Ectodermal cell (in vitro differentiated cells): Measurements from ENCODE around the gene PABPN1.

Experiments
- H3K27ac ChIP-seq: 2 replicates; pipeline ENCODE4 v1.7.0; 2013; ENCODE audit warnings: mild to moderate bottlenecking, low read depth, low read length; ENCODE audit not compliant: insufficient read depth, poor library complexity, severe bottlenecking
- H3K27me3 ChIP-seq: 2 replicates; pipeline ENCODE4 v1.7.0; 2013; ENCODE audit warnings: mild to moderate bottlenecking, low read length; ENCODE audit not compliant: insufficient read depth, control insufficient read depth, poor library complexity, severe bottlenecking
- H3K36me3 ChIP-seq: one replicate; pipeline ENCODE4 v1.7.0; 2013; ENCODE audit warnings: low read length; ENCODE audit not compliant: control insufficient read depth, insufficient read depth
- H3K4me1 ChIP-seq: one replicate; pipeline ENCODE4 v1.7.0; 2013; ENCODE audit warnings: low read length; ENCODE audit not compliant: control insufficient read depth, insufficient read depth
- H3K4me3 ChIP-seq: 2 replicates; pipeline ENCODE4 v1.7.0; 2013; ENCODE audit warnings: low read depth, low read length, control low read depth; ENCODE audit not compliant: insufficient read depth
- H3K9me3 ChIP-seq: 2 replicates; pipeline ENCODE4 v1.7.0; 2013; ENCODE audit warnings: mild to moderate bottlenecking, low read length, moderate library complexity; ENCODE audit not compliant: control insufficient read depth
- WGBS, 2 experiments: methylation state at CpG; one replicate each; pipeline ENCODE4 v1.1.7; 2013; ENCODE audit warnings: missing lambda C conversion rate in 2 of 2; 5-methylcytosine and 5-hydroxymethylcytosine counted together

PABPN1 gene

DNA sequence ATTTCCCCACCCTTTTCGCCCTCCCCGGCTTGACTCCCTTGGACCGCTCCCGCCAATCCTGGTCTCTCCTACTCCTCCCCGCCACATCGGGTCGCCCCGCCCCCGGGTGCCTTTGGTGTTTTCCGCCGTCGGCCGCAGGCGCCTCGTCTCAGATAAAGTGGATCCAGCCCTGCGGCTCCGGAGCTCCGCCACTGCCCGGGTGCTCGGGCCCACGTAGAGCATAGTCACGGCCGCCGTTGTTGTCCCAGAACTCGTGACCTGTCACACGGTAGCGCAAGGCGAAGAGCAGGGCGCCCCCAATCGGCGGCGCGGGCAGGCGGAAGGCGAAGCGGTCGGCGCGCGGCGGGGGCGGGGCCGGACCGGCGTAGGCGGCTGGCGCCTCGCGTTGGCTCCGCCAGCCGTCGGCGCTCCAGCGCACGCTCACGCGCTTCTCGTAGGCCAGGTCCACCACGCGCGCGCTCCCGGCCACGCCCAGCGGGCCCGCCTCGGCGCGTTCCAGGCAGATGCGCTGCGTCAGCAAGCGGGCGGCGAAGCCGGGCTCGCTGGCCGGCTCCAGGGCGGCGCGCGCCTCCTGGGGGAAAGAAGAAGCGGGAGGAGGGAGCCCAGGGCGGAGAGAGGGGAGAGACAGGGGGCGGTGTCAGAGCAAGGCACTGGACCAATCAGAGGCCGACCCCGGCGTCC, 19.8 kb upstream of the PABPN1 start:
- Histone ChIP-seq H3K36me3 (no peaks in the 10 kb centered on the region), H3K27me3 (peaks cover 15% of the 10 kb centered on the region), H3K27ac (peak overlapping the region; percentile 92), H3K9me3 (no peaks in the 10 kb centered on the region), H3K4me1 (peaks cover 15% of the 10 kb centered on the region), H3K4me3 (peak overlapping the region; percentile 71)
- WGBS, 2 experiments: 0% methylated on average over 87 of the region's 87 CpGs

GRCh38 chr14:23301969-23302289, 19.3 kb upstream of the PABPN1 start:
- Histone ChIP-seq H3K9me3 (no peaks in the 10 kb centered on the region), H3K27ac (peak overlapping the region; percentile 90), H3K36me3 (no peaks in the 10 kb centered on the region), H3K27me3 (peaks cover 15% of the 10 kb centered on the region), H3K4me1 (peaks cover 15% of the 10 kb centered on the region), H3K4me3 (peak overlapping the region; percentile 71)
- WGBS, 2 experiments: 1% methylated on average over 25 of the region's 25 CpGs

- Histone ChIP-seq H3K4me3 (peak within 1 kb of the TSS; percentile 71), H3K27ac (peak within 1 kb of the TSS; percentile 90), H3K27me3 (peaks cover 15% of the 10 kb centered on the region), H3K4me1 (peaks cover 20% of the 10 kb centered on the region), H3K36me3 (no peaks in the 10 kb centered on the region), H3K9me3 (no peaks in the 10 kb centered on the region)
- WGBS, 2 experiments: 4% methylated on average over 80 of the region's 81 CpGs
These were observed 18.7 kb upstream of the PABPN1 start, which contains the start of gene PPP1R3E for GRCh38 chr14:23302290-23303225. TSS of gene PPP1R3E (minus strand) at chr14:23302859. CDS start at chr14:23302576, 283 bp downstream.

DNA sequence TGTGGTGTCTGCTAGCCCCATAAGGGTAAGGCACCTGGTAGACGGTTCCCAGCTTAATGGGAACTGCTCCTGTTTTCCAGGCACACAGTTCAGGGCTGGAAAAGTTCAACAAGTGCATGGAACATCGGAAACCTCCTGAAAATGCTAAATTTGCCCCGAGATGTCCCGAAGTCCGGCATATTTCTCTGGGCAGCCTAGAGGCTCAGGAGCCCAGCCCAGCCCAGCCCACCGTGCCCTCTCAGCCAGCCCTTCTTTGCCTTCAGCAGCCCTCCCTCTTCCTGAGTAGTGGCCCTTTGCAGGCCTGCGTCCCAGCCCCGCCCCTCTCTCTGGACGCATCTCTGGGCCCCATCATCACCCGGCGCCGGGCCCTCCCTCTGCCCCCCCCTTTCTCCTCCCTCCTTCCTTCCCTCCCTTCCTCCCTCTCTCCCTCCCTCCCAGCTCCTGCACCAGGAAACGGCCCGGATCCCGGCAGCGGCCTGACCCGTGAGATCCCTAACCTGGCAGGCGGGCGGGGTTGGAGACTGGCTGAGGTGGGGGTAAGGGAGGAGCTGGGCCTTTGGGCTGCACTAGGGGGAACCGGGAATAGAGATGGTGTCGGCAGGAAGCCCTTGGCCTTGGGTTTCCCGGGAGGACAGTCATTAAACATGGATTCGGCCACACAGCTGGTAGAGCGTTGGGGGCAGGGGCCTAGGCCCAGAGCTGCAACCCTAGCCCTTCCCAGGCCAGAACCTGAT, 14.7 kb upstream of the PABPN1 start, which contains the start of gene BCL2L2:
Gene BCL2L2 (plus strand): TSS at position 422 of the 734 bp plus-strand sequence. CDS start 935 bp downstream, outside the sequence.
- H3K9me3 ChIP-seq: no peaks in the 10 kb centered on the region
- H3K36me3 ChIP-seq: peaks cover 4% of the 10 kb centered on the region
- H3K4me1 ChIP-seq: peaks cover 18% of the 10 kb centered on the region
- 1 to 2% methylated on average over 24 of the region's 24 CpGs for WGBS, 2 experiments
- peaks cover 15% of the 10 kb centered on the region for H3K27me3 ChIP-seq
- H3K27ac ChIP-seq: peak within 1 kb of the TSS; percentile 73
- H3K4me3 ChIP-seq: peak within 1 kb of the TSS; percentile 61

GRCh38 chr14:23307146-23307530, 14.1 kb upstream of the PABPN1 start:
- Histone ChIP-seq H3K4me3 (peak overlapping the region; percentile 61), H3K4me1 (peaks cover 18% of the 10 kb centered on the region), H3K27ac (peak overlapping the region; percentile 73), H3K9me3 (no peaks in the 10 kb centered on the region), H3K36me3 (peaks cover 4% of the 10 kb centered on the region), H3K27me3 (peaks cover 15% of the 10 kb centered on the region)
- 7 to 9% methylated on average over 3 of the region's 5 CpGs for WGBS, 2 experiments

GRCh38 chr14:23307687-23308644, 13.3 kb upstream of the PABPN1 start:
- peak overlapping the region; percentile 61 for H3K4me3 ChIP-seq
- 93% methylated on average over 22 of the region's 22 CpGs for WGBS, 2 experiments
- peaks cover 4% of the 10 kb centered on the region for H3K36me3 ChIP-seq
- peaks cover 18% of the 10 kb centered on the region for H3K4me1 ChIP-seq
- peaks cover 14% of the 10 kb centered on the region for H3K27me3 ChIP-seq
- no peaks in the 10 kb centered on the region for H3K9me3 ChIP-seq
- H3K27ac ChIP-seq: no peak overlapping the region

GRCh38 chr14:23308721-23309445, 12.4 kb upstream of the PABPN1 start:
- Histone ChIP-seq H3K9me3 (no peaks in the 10 kb centered on the region), H3K27ac (no peak overlapping the region), H3K36me3 (peaks cover 4% of the 10 kb centered on the region), H3K4me3 (no peak overlapping the region), H3K27me3 (peaks cover 5% of the 10 kb centered on the region), H3K4me1 (peaks cover 18% of the 10 kb centered on the region)
- WGBS, 2 experiments: 95% methylated on average over 17 of the region's 17 CpGs

GRCh38 chr14:23310546-23310945, 10.7 kb upstream of the PABPN1 start:
- Histone ChIP-seq H3K27ac (no peak overlapping the region), H3K4me3 (no peak overlapping the region), H3K36me3 (peaks cover 4% of the 10 kb centered on the region), H3K9me3 (no peaks in the 10 kb centered on the region), H3K4me1 (peaks cover 18% of the 10 kb centered on the region), H3K27me3 (no peaks in the 10 kb centered on the region)
- 89 to 100% methylated on average over 1 of the region's 1 CpG for WGBS, 2 experiments

GRCh38 chr14:23316300-23316699, 5.0 kb upstream of the PABPN1 start:
- WGBS, 2 experiments: 89 to 95% methylated on average over 4 of the region's 5 CpGs
- Histone ChIP-seq H3K27ac (no peak overlapping the region), H3K9me3 (no peaks in the 10 kb centered on the region), H3K4me3 (no peak overlapping the region), H3K4me1 (peaks cover 5% of the 10 kb centered on the region), H3K36me3 (no peaks in the 10 kb centered on the region), H3K27me3 (no peaks in the 10 kb centered on the region)
